ENCODE measurements around the gene METTL26. TPM values are rescaled to one million over a fixed set of nuclear protein-coding genes. Genes with fewer than 3 reads are reported as not detected.

The METTL26 gene
- total and polyA plus RNA-seq, 9 of the 15 experiments (the other 6 are each of a cell fraction or from before 2014, with no cell fraction given) = 7.3 to 262 (median 80.9) TPM

DNA sequence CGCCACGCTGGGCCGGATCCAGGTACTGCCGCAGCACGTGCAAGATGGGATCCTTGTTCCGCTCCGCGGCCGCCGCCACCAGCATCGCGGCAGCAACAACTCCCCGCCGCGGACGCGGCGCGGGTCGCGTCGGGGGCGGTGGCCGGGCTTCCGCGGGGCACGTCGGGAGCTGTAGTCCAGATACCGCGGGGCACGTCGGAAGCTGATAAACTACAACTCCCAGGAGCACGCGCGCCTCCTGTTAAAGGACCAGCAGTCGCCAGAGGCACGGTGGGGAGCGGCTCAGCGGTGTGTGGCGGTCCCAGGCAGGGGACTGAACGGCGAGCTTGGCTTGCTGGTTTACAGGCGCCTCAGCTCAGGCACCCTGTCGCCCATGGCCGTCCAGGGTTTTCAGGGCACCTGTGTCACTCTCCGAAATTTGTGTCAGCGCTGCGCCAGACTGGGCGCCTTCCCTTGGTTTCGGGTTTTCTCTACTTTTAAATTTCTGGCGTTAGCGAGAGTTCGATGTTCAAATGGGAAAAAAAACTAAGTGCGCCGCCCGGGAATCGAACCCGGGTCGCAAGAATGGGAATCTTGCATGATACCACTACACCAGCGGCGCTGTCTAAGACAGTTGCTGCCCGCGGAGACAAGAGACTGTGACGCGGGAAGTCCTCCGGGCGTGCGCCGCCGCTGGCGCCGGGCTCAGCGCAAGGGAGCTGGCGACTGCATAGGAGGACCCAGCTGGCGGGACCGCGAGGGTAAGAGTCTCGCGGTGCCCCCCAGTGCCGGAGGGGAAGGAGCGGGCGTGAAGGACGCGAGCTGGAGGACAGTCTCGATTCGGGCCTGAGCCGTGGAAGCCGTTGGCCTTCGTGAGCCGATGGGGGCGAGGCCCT is at the start of gene METTL26 (continued):
- TF ChIP-seq TCF7 (IDR thresholded peaks at IDR 0.05; ENCODE audit: borderline replicate concordance) (no peak; the same call in 1 of the 2 replicates), CHD2 (IDR thresholded peaks at IDR 0.05; ENCODE audit: low read depth, low read length) (peak; percentile 85), ZFX (CRISPR knock-in tag; IDR thresholded peaks at IDR 0.05) (peak; percentile 55), TAF7 (tag; IDR thresholded peaks at IDR 0.05) (no peak), RBM14 (IDR thresholded peaks at IDR 0.05; ENCODE audit: borderline replicate concordance, insufficient read depth, low read depth, low read length) (no peak), SETDB1 (IDR thresholded peaks at IDR 0.05; ENCODE audit: low read length) (no peak), COPS2 (conservative IDR thresholded peaks at IDR 0.05) (no peak), ZNF184 (CRISPR knock-in tag; IDR thresholded peaks at IDR 0.05) (no peak), ZNF75A (CRISPR knock-in tag; IDR thresholded peaks at IDR 0.05) (no peak), ZNF41 (CRISPR knock-in tag; conservative IDR thresholded peaks at IDR 0.05) (no peak), CC2D1A (IDR thresholded peaks at IDR 0.05) (no peak), ZNF354B (CRISPR knock-in tag; IDR thresholded peaks at IDR 0.05) (no peak), TOE1 (IDR thresholded peaks at IDR 0.05; ENCODE audit: borderline replicate concordance) (peak; percentile 90), TOE1 (CRISPR knock-in tag; IDR thresholded peaks at IDR 0.05; ENCODE audit: borderline replicate concordance, low read depth) (0 out of 2 replicates have a peak, but pooled peaks have one; percentile 8), ZNF668 (CRISPR knock-in tag; IDR thresholded peaks at IDR 0.05) (no peak), ZBTB8A (IDR thresholded peaks at IDR 0.05; ENCODE audit: partially characterized antibody) (no peak), POLR2A (conservative IDR thresholded peaks at IDR 0.05) (peak; percentile 69), KDM4B (IDR thresholded peaks at IDR 0.05; ENCODE audit: borderline replicate concordance in 2 of 2, low read depth in 1 of 2) (0 out of 4 replicates have a peak, but pooled peaks of 1 of the 2 experiments have one; percentile 27), KHSRP (IDR thresholded peaks at IDR 0.05) (no peak)
- TF ChIP-seq, protein P1, sequence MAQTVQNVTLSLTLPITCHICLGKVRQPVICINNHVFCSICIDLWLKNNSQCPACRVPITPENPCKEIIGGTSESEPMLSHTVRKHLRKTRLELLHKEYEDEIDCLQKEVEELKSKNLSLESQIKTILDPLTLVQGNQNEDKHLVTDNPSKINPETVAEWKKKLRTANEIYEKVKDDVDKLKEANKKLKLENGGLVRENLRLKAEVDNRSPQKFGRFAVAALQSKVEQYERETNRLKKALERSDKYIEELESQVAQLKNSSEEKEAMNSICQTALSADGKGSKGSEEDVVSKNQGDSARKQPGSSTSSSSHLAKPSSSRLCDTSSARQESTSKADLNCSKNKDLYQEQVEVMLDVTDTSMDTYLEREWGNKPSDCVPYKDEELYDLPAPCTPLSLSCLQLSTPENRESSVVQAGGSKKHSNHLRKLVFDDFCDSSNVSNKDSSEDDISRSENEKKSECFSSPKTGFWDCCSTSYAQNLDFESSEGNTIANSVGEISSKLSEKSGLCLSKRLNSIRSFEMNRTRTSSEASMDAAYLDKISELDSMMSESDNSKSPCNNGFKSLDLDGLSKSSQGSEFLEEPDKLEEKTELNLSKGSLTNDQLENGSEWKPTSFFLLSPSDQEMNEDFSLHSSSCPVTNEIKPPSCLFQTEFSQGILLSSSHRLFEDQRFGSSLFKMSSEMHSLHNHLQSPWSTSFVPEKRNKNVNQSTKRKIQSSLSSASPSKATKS (CRISPR knock-in tag; IDR thresholded peaks at IDR 0.05) = no peak
- TF ChIP-seq, protein P2, sequence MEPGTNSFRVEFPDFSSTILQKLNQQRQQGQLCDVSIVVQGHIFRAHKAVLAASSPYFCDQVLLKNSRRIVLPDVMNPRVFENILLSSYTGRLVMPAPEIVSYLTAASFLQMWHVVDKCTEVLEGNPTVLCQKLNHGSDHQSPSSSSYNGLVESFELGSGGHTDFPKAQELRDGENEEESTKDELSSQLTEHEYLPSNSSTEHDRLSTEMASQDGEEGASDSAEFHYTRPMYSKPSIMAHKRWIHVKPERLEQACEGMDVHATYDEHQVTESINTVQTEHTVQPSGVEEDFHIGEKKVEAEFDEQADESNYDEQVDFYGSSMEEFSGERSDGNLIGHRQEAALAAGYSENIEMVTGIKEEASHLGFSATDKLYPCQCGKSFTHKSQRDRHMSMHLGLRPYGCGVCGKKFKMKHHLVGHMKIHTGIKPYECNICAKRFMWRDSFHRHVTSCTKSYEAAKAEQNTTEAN (CRISPR knock-in tag; IDR thresholded peaks at IDR 0.05) = no peak
- TF ChIP-seq, protein P3, sequence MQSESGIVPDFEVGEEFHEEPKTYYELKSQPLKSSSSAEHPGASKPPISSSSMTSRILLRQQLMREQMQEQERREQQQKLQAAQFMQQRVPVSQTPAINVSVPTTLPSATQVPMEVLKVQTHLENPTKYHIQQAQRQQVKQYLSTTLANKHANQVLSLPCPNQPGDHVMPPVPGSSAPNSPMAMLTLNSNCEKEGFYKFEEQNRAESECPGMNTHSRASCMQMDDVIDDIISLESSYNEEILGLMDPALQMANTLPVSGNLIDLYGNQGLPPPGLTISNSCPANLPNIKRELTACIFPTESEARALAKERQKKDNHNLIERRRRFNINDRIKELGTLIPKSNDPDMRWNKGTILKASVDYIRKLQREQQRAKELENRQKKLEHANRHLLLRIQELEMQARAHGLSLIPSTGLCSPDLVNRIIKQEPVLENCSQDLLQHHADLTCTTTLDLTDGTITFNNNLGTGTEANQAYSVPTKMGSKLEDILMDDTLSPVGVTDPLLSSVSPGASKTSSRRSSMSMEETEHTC (IDR thresholded peaks at IDR 0.05) = peak; percentile 66; the same call in 1 of the 2 replicates
